A549 (cell line): ENCODE data around the gene CLNS1A. TPM values are rescaled to one million over a fixed set of nuclear protein-coding genes. Genes with fewer than 3 reads are reported as not detected.

Experiments used
- ATAC-seq, 2 experiments: fragments of 200-7000 bp in 1 of 2; fragments of >200 bp in 1 of 2; cut with Nextera tagmentation in 1 of 2; cut with Tn5 transposase in 1 of 2; 3 replicates each; pipeline versions ENCODE4 v1.8.0 to v1.9.1; 2018 to 2020; ENCODE audit warnings: mild to moderate bottlenecking in 1 of 2, moderate library complexity in 1 of 2
- CTCF ChIA-PET: fragments of 300-600 bp; sonication (Branson Sonifier 250); formaldehyde crosslinking; extraction: SDS; loops from one replicate; lab custom pipeline; 2021; ENCODE audit warnings: antibody characterized with exemption, inconsistent platforms; lab: Yijun Ruan, JAX
- POLR2A ChIA-PET: fragments of 350-600 bp; formaldehyde crosslinking; extraction: SDS; loops from one replicate; lab custom pipeline; 2021; ENCODE audit warnings: antibody characterized with exemption, inconsistent platforms; lab: Yijun Ruan, JAX
- DNase-seq, 2 experiments: peaks; one replicate each; pipeline versions ENCODE4 v3.0.0 to v3.0.0-alpha.2; 2011 to 2016; ENCODE audit warnings: low read depth in 1 of 2, low spot score in 1 of 2
- FAIRE-seq: peaks from 2 replicates; lab custom pipeline; 2011; peaks lifted over from hg19 to GRCh38; lab: Jason Lieb, UNC
- H3K27ac ChIP-seq, 2 experiments: fragments of >200 bp; sonication (Bioruptor Twin); formaldehyde crosslinking; 3 replicates each; pipeline ENCODE4 v1.5.1; 2016 to 2017
- H3K4me1 ChIP-seq: fragments of >200 bp; sonication (Bioruptor Twin); formaldehyde crosslinking; 3 replicates; pipeline ENCODE4 v1.6.1; 2016
- H3K4me2 ChIP-seq: fragments of >200 bp; sonication (Bioruptor Twin); formaldehyde crosslinking; 3 replicates; pipeline ENCODE4 v1.6.1; 2016
- H3K4me3 ChIP-seq: fragments of >200 bp; sonication (Bioruptor Twin); formaldehyde crosslinking; 3 replicates; pipeline ENCODE4 v1.5.1; 2016
- H3K9me3 ChIP-seq: fragments of >200 bp; sonication (Bioruptor Twin); formaldehyde crosslinking; 3 replicates; pipeline ENCODE4 v1.6.1; 2016
- BHLHE40 ChIP-seq: IDR thresholded peaks from 2 replicates; pipeline ENCODE4 v1.6.1; 2012; ENCODE audit warnings: low read depth, low read length, inconsistent platforms
- CEBPB ChIP-seq, 2 experiments: fragments of >200 bp in 1 of 2; sonication (Bioruptor Twin) in 1 of 2; formaldehyde crosslinking in 1 of 2; IDR thresholded peaks; 2 replicates each; pipeline ENCODE4 v1.6.1; 2012 to 2016
- CHD2 ChIP-seq: fragments of 150-350 bp; IDR thresholded peaks from 2 replicates; pipeline ENCODE4 v1.6.1; 2014; ENCODE audit warnings: low read length; ENCODE audit not compliant: partially characterized antibody
- CTCF ChIP-seq: fragments of >200 bp; sonication (Bioruptor Twin); formaldehyde crosslinking; IDR thresholded peaks from 3 replicates; pipeline ENCODE4 v1.5.1; 2016
- E2F6 ChIP-seq: IDR thresholded peaks from 2 replicates; pipeline ENCODE4 v1.6.1; 2012; ENCODE audit warnings: low read depth, borderline replicate concordance
- EHF ChIP-seq: fragments of 250-450 bp; sonication (Bioruptor Pico); IDR thresholded peaks from 2 replicates; pipeline ENCODE4 v1.5.0; 2020; ENCODE audit warnings: mild to moderate bottlenecking
- ELK1 ChIP-seq: fragments of 150-350 bp; IDR thresholded peaks from 2 replicates; pipeline ENCODE4 v1.6.1; 2014; ENCODE audit warnings: low read depth, mild to moderate bottlenecking, low read length
- EP300 ChIP-seq, 2 experiments: fragments of >200 bp; sonication (Bioruptor Twin); formaldehyde crosslinking; IDR thresholded peaks; 2 replicates in 1 of 2; 3 replicates in 1 of 2; pipeline ENCODE4 v1.6.1; 2016 to 2017
- ESRRA ChIP-seq: fragments of 150-350 bp; IDR thresholded peaks from 2 replicates; pipeline ENCODE4 v1.6.1; 2014; ENCODE audit warnings: mild to moderate bottlenecking, low read length, borderline replicate concordance
- FOSL2 ChIP-seq, 2 experiments: fragments of 450-650 bp in 1 of 2; fragments of >200 bp in 1 of 2; sonication (Bioruptor Twin) in 1 of 2; formaldehyde crosslinking; IDR thresholded peaks; 2 replicates each; pipeline versions ENCODE4 v1.5.0 to v1.6.1; 2016 to 2020; ENCODE audit warnings: mild to moderate bottlenecking in 1 of 2, moderate library complexity in 1 of 2
- HES2 ChIP-seq: fragments of >200 bp; sonication (Bioruptor Twin); formaldehyde crosslinking; IDR thresholded peaks from 2 replicates; pipeline ENCODE4 v1.6.1; 2016
- HOXA7 ChIP-seq: fragments of 250-450 bp; sonication (Bioruptor Pico); IDR thresholded peaks from 2 replicates; pipeline ENCODE4 v1.5.0; 2020; ENCODE audit warnings: mild to moderate bottlenecking, moderate library complexity
- JUNB ChIP-seq: fragments of >200 bp; sonication (Bioruptor Twin); formaldehyde crosslinking; IDR thresholded peaks from 2 replicates; pipeline ENCODE4 v1.6.1; 2016
- MAX ChIP-seq: IDR thresholded peaks from 2 replicates; pipeline ENCODE4 v1.6.1; 2012
- MYC ChIP-seq: IDR thresholded peaks from 2 replicates; pipeline ENCODE4 v1.6.1; 2012; ENCODE audit warnings: mild to moderate bottlenecking, inconsistent platforms, low read length, improper control_type of control experiment, borderline replicate concordance
- PBX3 ChIP-seq: IDR thresholded peaks from 2 replicates; pipeline ENCODE4 v1.6.1; 2012
- RARB ChIP-seq: fragments of 250-450 bp; sonication (Bioruptor Pico); IDR thresholded peaks from 2 replicates; pipeline ENCODE4 v1.8.0; 2021; ENCODE audit warnings: mild to moderate bottlenecking, moderate library complexity
- RFX5 ChIP-seq: fragments of 450-650 bp; IDR thresholded peaks from 2 replicates; pipeline ENCODE4 v1.7.1; 2014; ENCODE audit warnings: antibody characterized with exemption, mild to moderate bottlenecking, moderate library complexity
- RNF2 ChIP-seq: fragments of 200-600 bp; sonication (generic); IDR thresholded peaks from 2 replicates; pipeline ENCODE4 v1.6.1; 2016; ENCODE audit warnings: low read depth, mild to moderate bottlenecking, antibody characterized with exemption, moderate library complexity, borderline replicate concordance
- SREBF2 ChIP-seq: fragments of 450-650 bp; IDR thresholded peaks from 2 replicates; pipeline ENCODE4 v1.6.1; 2014; ENCODE audit warnings: mild to moderate bottlenecking, moderate library complexity
- ZC3H11A ChIP-seq: fragments of 450-650 bp; IDR thresholded peaks from 2 replicates; pipeline ENCODE4 v1.6.1; 2014; ENCODE audit warnings: antibody characterized with exemption, mild to moderate bottlenecking
- ZFP36 ChIP-seq: fragments of 450-650 bp; IDR thresholded peaks from 2 replicates; pipeline ENCODE4 v1.6.1; 2014; ENCODE audit warnings: borderline replicate concordance; ENCODE audit not compliant: partially characterized antibody
- ZNF302 ChIP-seq: fragments of 250-450 bp; sonication (Bioruptor Pico); IDR thresholded peaks from 2 replicates; pipeline ENCODE4 v1.9.0; 2021; ENCODE audit warnings: inconsistent platforms, mild to moderate bottlenecking, moderate library complexity
- WGBS: methylation state at CpG from one replicate; pipeline ENCODE4 v1.1.6; 2017; ENCODE audit errors: missing lambda C conversion rate; 5-methylcytosine and 5-hydroxymethylcytosine counted together
- polyA plus RNA-seq, 4 experiments: library from polyadenylated mRNA; depleted of rRNA in 3 of 4; stranded (reverse); fragments of >200 nt; fragmentation: RNase III in 1 of 4; extraction: RNeasy Plus Mini Kit Qiagen cat#74134 plus additional on column Dnase treatment in 1 of 4; gene quantifications; 2 replicates in 3 of 4; 3 replicates in 1 of 4; pipeline ENCODE4 v1.2.3, GENCODE V29; 2011 to 2017

The CLNS1A gene
- polyA plus RNA-seq, 2 of the 4 experiments (the other 2 are of a cell fraction), result 173 to 210 TPM

GRCh38 chr11:77598195-77598594 lies 39.4 kb downstream of the CLNS1A start:
- ATAC-seq (no peak), DNase-seq (no peak), FAIRE-seq (no peak)
- no peak overlapping the region for H3K4me3 ChIP-seq
- no peak overlapping the region for H3K27ac ChIP-seq
- POLR2A ChIA-PET, result interaction anchor here (1.0 kb wide), 1 partner anchor 9 kb away, joined by 4 read pairs; the partner anchor contains the start of gene AQP11
- H3K4me2 ChIP-seq, result no peak overlapping the region
- WGBS, result 94% methylated on average over 2 of the region's 2 CpGs
- no peaks in the 10 kb centered on the region for H3K9me3 ChIP-seq
- CTCF ChIA-PET, result interaction anchor here (0.6 to 1.5 kb wide), 3 partner anchors 9 to 305 kb away, joined by 3 read pairs; partner anchors contain the start of gene AQP11
- H3K4me1 ChIP-seq, result peaks cover 24% of the 10 kb centered on the region
- TF ChIP-seq EHF (CRISPR knock-in tag), result no peak
- no peak for TF ChIP-seq RARB (CRISPR knock-in tag)
- TF ChIP-seq RFX5, result no peak
- TF ChIP-seq HOXA7 (CRISPR knock-in tag), result no peak
- no peak for TF ChIP-seq ZNF302 (CRISPR knock-in tag)
- TF ChIP-seq JUNB, result no peak
- TF ChIP-seq ZFP36, result no peak
- no peak for TF ChIP-seq RNF2
- no peak for TF ChIP-seq E2F6
- no peak for TF ChIP-seq CTCF
- TF ChIP-seq ELK1, result no peak
- TF ChIP-seq FOSL2 (IDR thresholded peaks at IDR 0.05), result no peak
- TF ChIP-seq FOSL2 (CRISPR knock-in tag; IDR thresholded peaks at IDR 0.05), result no peak
- no peak for TF ChIP-seq SREBF2
- TF ChIP-seq, all 56 proteins: peak for 0

GRCh38 chr11:77596626-77597025 lies 41.0 kb downstream of the CLNS1A start:
- CTCF ChIA-PET, result no interaction called here
- no peaks in the 10 kb centered on the region for H3K9me3 ChIP-seq
- peaks cover 9% of the 10 kb centered on the region for H3K4me1 ChIP-seq
- H3K27ac ChIP-seq, result no peak overlapping the region
- DNase-seq, result no peak
- FAIRE-seq, result no peak
- no peak overlapping the region for H3K4me3 ChIP-seq
- H3K4me2 ChIP-seq, result no peak overlapping the region
- POLR2A ChIA-PET, result no interaction called here
- 89% methylated on average over 2 of the region's 2 CpGs for WGBS
- ATAC-seq, result no peak
- no peak for TF ChIP-seq ESRRA
- no peak for TF ChIP-seq MYC
- TF ChIP-seq CHD2, result no peak
- no peak for TF ChIP-seq SREBF2
- no peak for TF ChIP-seq ZC3H11A
- TF ChIP-seq PBX3, result no peak
- no peak for TF ChIP-seq RFX5
- no peak for TF ChIP-seq BHLHE40
- no peak for TF ChIP-seq EP300 (IDR thresholded peaks at IDR 0.05)
- TF ChIP-seq HES2, result no peak
- TF ChIP-seq CEBPB (IDR thresholded peaks at IDR 0.05), result no peak
- no peak for TF ChIP-seq MAX
